ENCODE results near the gene TIMP3. TPM values are rescaled to one million over a fixed set of nuclear protein-coding genes. Genes with fewer than 3 reads are reported as not detected.
A peak's percentile ranks its signal among the peaks of the same experiment; 100 is the strongest.

The TIMP3 gene
- total and polyA plus RNA-seq, 2 donors, result 8.7 to 29.7 TPM

- Histone ChIP-seq H3K27me3 (ENCODE audit: control insufficient read depth in 2 of 2, insufficient read depth in 1 of 2, low read length in 1 of 2) (peaks cover 0 to 2% of the 10 kb centered on the region in 2 donors), H3K4me1 (ENCODE audit: control insufficient read depth in 2 of 2, insufficient read depth in 2 of 2, low read length in 2 of 2) (peaks cover 7 to 24% of the 10 kb centered on the region in 2 donors), H3K4me3 (ENCODE audit: low read length in 2 of 2) (no peak overlapping the region), H3K36me3 (ENCODE audit: control insufficient read depth in 2 of 2, insufficient read depth in 2 of 2, low read length in 1 of 2) (no peaks in the 10 kb centered on the region), H3K27ac (ENCODE audit: low read depth in 1 of 2, low read length in 1 of 2) (no peak overlapping the region), H3K9me3 (ENCODE audit: control insufficient read depth in 2 of 2, insufficient read depth in 1 of 2, low read length in 1 of 2) (no peaks in the 10 kb centered on the region)
- 95% methylated on average over 6 of the region's 6 CpGs for WGBS
- DNase-seq (ENCODE audit: low read depth in 6 of 9, low spot score in 9 of 9), result no peak
Measured at GRCh38 chr22:32760396-32760795, 41.1 kb upstream of the TIMP3 start.

- Histone ChIP-seq H3K4me1 (ENCODE audit: control insufficient read depth in 2 of 2, insufficient read depth in 2 of 2, low read length in 2 of 2) (peaks cover 7 to 28% of the 10 kb centered on the region in 2 donors), H3K27me3 (ENCODE audit: control insufficient read depth in 2 of 2, insufficient read depth in 1 of 2, low read length in 1 of 2) (peaks cover 0 to 2% of the 10 kb centered on the region in 2 donors), H3K9me3 (ENCODE audit: control insufficient read depth in 2 of 2, insufficient read depth in 1 of 2, low read length in 1 of 2) (no peaks in the 10 kb centered on the region), H3K27ac (ENCODE audit: low read depth in 1 of 2, low read length in 1 of 2) (no peak overlapping the region), H3K36me3 (ENCODE audit: control insufficient read depth in 2 of 2, insufficient read depth in 2 of 2, low read length in 1 of 2) (no peaks in the 10 kb centered on the region), H3K4me3 (ENCODE audit: low read length in 2 of 2) (no peak overlapping the region)
- 73% methylated on average over 4 of the region's 4 CpGs for WGBS
- DNase-seq (ENCODE audit: low read depth in 6 of 9, low spot score in 9 of 9), result no peak
Measured at GRCh38 chr22:32760815-32761214, 40.7 kb upstream of the TIMP3 start.

- WGBS, result 47% methylated on average over 9 of the region's 9 CpGs
- Histone ChIP-seq H3K36me3 (ENCODE audit: control insufficient read depth in 2 of 2, insufficient read depth in 2 of 2, low read length in 1 of 2) (no peaks in the 10 kb centered on the region), H3K4me1 (ENCODE audit: control insufficient read depth in 2 of 2, insufficient read depth in 2 of 2, low read length in 2 of 2) (peaks cover 7 to 28% of the 10 kb centered on the region in 2 donors), H3K4me3 (ENCODE audit: low read length in 2 of 2) (no peak overlapping the region), H3K9me3 (ENCODE audit: control insufficient read depth in 2 of 2, insufficient read depth in 1 of 2, low read length in 1 of 2) (no peaks in the 10 kb centered on the region), H3K27ac (ENCODE audit: low read depth in 1 of 2, low read length in 1 of 2) (no peak overlapping the region), H3K27me3 (ENCODE audit: control insufficient read depth in 2 of 2, insufficient read depth in 1 of 2, low read length in 1 of 2) (peaks cover 0 to 2% of the 10 kb centered on the region in 2 donors)
- DNase-seq (ENCODE audit: low read depth in 6 of 9, low spot score in 9 of 9), result no peak
Measured at GRCh38 chr22:32761251-32761903, 40.1 kb upstream of the TIMP3 start.

- DNase-seq (ENCODE audit: low read depth in 6 of 9, low spot score in 9 of 9), result peak in 1 of 9 donors; percentile 62
Measured at GRCh38 chr22:32764330-32765131, 37.0 kb upstream of the TIMP3 start.

GRCh38 chr22:32765132-32765618 lies 36.3 kb upstream of the TIMP3 start:
- Histone ChIP-seq H3K36me3 (ENCODE audit: control insufficient read depth in 2 of 2, insufficient read depth in 2 of 2, low read length in 1 of 2) (no peaks in the 10 kb centered on the region), H3K9me3 (ENCODE audit: control insufficient read depth in 2 of 2, insufficient read depth in 1 of 2, low read length in 1 of 2) (no peaks in the 10 kb centered on the region), H3K4me3 (ENCODE audit: low read length in 2 of 2) (no peak overlapping the region), H3K27ac (ENCODE audit: low read depth in 1 of 2, low read length in 1 of 2) (peak overlapping the region in 1 of 2 donors; percentile 60), H3K4me1 (ENCODE audit: control insufficient read depth in 2 of 2, insufficient read depth in 2 of 2, low read length in 2 of 2) (peaks cover 7 to 28% of the 10 kb centered on the region in 2 donors), H3K27me3 (ENCODE audit: control insufficient read depth in 2 of 2, insufficient read depth in 1 of 2, low read length in 1 of 2) (peaks cover 0 to 2% of the 10 kb centered on the region in 2 donors)
- WGBS, result 62% methylated on average over 12 of the region's 12 CpGs
- no peak for DNase-seq (ENCODE audit: low read depth in 6 of 9, low spot score in 9 of 9)

More at GRCh38 chr22:32764330-32765131, 37.0 kb upstream of the TIMP3 start:
- 79% methylated on average over 16 of the region's 16 CpGs for WGBS
- peaks cover 7 to 28% of the 10 kb centered on the region in 2 donors for H3K4me1 ChIP-seq (ENCODE audit: control insufficient read depth in 2 of 2, insufficient read depth in 2 of 2, low read length in 2 of 2)
- no peaks in the 10 kb centered on the region for H3K36me3 ChIP-seq (ENCODE audit: control insufficient read depth in 2 of 2, insufficient read depth in 2 of 2, low read length in 1 of 2)
- no peaks in the 10 kb centered on the region for H3K9me3 ChIP-seq (ENCODE audit: control insufficient read depth in 2 of 2, insufficient read depth in 1 of 2, low read length in 1 of 2)
- H3K27me3 ChIP-seq (ENCODE audit: control insufficient read depth in 2 of 2, insufficient read depth in 1 of 2, low read length in 1 of 2), result peaks cover 0 to 2% of the 10 kb centered on the region in 2 donors
- no peak overlapping the region for H3K4me3 ChIP-seq (ENCODE audit: low read length in 2 of 2)
- H3K27ac ChIP-seq (ENCODE audit: low read depth in 1 of 2, low read length in 1 of 2), result peak overlapping the region in 1 of 2 donors; percentile 60

- H3K4me1 ChIP-seq (ENCODE audit: control insufficient read depth in 2 of 2, insufficient read depth in 2 of 2, low read length in 2 of 2), result peaks cover 12 to 30% of the 10 kb centered on the region in 2 donors
- 16% methylated on average over 4 of the region's 4 CpGs for WGBS
- H3K9me3 ChIP-seq (ENCODE audit: control insufficient read depth in 2 of 2, insufficient read depth in 1 of 2, low read length in 1 of 2), result no peaks in the 10 kb centered on the region
- H3K36me3 ChIP-seq (ENCODE audit: control insufficient read depth in 2 of 2, insufficient read depth in 2 of 2, low read length in 1 of 2), result no peaks in the 10 kb centered on the region
- no peaks in the 10 kb centered on the region for H3K27me3 ChIP-seq (ENCODE audit: control insufficient read depth in 2 of 2, insufficient read depth in 1 of 2, low read length in 1 of 2)
- no peak overlapping the region for H3K27ac ChIP-seq (ENCODE audit: low read depth in 1 of 2, low read length in 1 of 2)
- H3K4me3 ChIP-seq (ENCODE audit: low read length in 2 of 2), result no peak overlapping the region
- peak in 7 of 9 donors; percentile 38 to 83 (median 50) for DNase-seq (ENCODE audit: low read depth in 6 of 9, low spot score in 9 of 9)
Measured at GRCh38 chr22:32771756-32772155, 29.7 kb upstream of the TIMP3 start.

GRCh38 chr22:32775957-32776356 lies 25.5 kb upstream of the TIMP3 start:
- no peaks in the 10 kb centered on the region for H3K9me3 ChIP-seq (ENCODE audit: control insufficient read depth in 2 of 2, insufficient read depth in 1 of 2, low read length in 1 of 2)
- H3K36me3 ChIP-seq (ENCODE audit: control insufficient read depth in 2 of 2, insufficient read depth in 2 of 2, low read length in 1 of 2), result no peaks in the 10 kb centered on the region
- no peak overlapping the region for H3K4me3 ChIP-seq (ENCODE audit: low read length in 2 of 2)
- no peak overlapping the region for H3K27ac ChIP-seq (ENCODE audit: low read depth in 1 of 2, low read length in 1 of 2)
- peaks cover 12 to 42% of the 10 kb centered on the region in 2 donors for H3K4me1 ChIP-seq (ENCODE audit: control insufficient read depth in 2 of 2, insufficient read depth in 2 of 2, low read length in 2 of 2)
- WGBS, result 86% methylated on average over 6 of the region's 6 CpGs
- no peaks in the 10 kb centered on the region for H3K27me3 ChIP-seq (ENCODE audit: control insufficient read depth in 2 of 2, insufficient read depth in 1 of 2, low read length in 1 of 2)
- no peak for DNase-seq (ENCODE audit: low read depth in 6 of 9, low spot score in 9 of 9)

- peak overlapping the region in 1 of 2 donors; percentile 42 for H3K27ac ChIP-seq (ENCODE audit: low read depth in 1 of 2, low read length in 1 of 2)
- WGBS, result 75% methylated on average over 4 of the region's 4 CpGs
- H3K36me3 ChIP-seq (ENCODE audit: control insufficient read depth in 2 of 2, insufficient read depth in 2 of 2, low read length in 1 of 2), result no peaks in the 10 kb centered on the region
- DNase-seq (ENCODE audit: low read depth in 6 of 9, low spot score in 9 of 9), result no peak
- peaks cover 10 to 39% of the 10 kb centered on the region in 2 donors for H3K4me1 ChIP-seq (ENCODE audit: control insufficient read depth in 2 of 2, insufficient read depth in 2 of 2, low read length in 2 of 2)
- no peaks in the 10 kb centered on the region for H3K9me3 ChIP-seq (ENCODE audit: control insufficient read depth in 2 of 2, insufficient read depth in 1 of 2, low read length in 1 of 2)
- H3K4me3 ChIP-seq (ENCODE audit: low read length in 2 of 2), result no peak overlapping the region
- H3K27me3 ChIP-seq (ENCODE audit: control insufficient read depth in 2 of 2, insufficient read depth in 1 of 2, low read length in 1 of 2), result no peaks in the 10 kb centered on the region
Measured at GRCh38 chr22:32776397-32776796, 25.1 kb upstream of the TIMP3 start.

- Histone ChIP-seq H3K36me3 (ENCODE audit: control insufficient read depth in 2 of 2, insufficient read depth in 2 of 2, low read length in 1 of 2) (no peaks in the 10 kb centered on the region), H3K9me3 (ENCODE audit: control insufficient read depth in 2 of 2, insufficient read depth in 1 of 2, low read length in 1 of 2) (no peaks in the 10 kb centered on the region), H3K4me3 (ENCODE audit: low read length in 2 of 2) (no peak overlapping the region), H3K27ac (ENCODE audit: low read depth in 1 of 2, low read length in 1 of 2) (peak overlapping the region in 1 of 2 donors; percentile 42), H3K27me3 (ENCODE audit: control insufficient read depth in 2 of 2, insufficient read depth in 1 of 2, low read length in 1 of 2) (no peaks in the 10 kb centered on the region), H3K4me1 (ENCODE audit: control insufficient read depth in 2 of 2, insufficient read depth in 2 of 2, low read length in 2 of 2) (peaks cover 6 to 35% of the 10 kb centered on the region in 2 donors)
- DNase-seq (ENCODE audit: low read depth in 6 of 9, low spot score in 9 of 9), result peak in 3 of 9 donors; percentile 26 to 62 (median 36)
- WGBS, result 41% methylated on average over 7 of the region's 7 CpGs
Measured at GRCh38 chr22:32776802-32777201, 24.7 kb upstream of the TIMP3 start.

Data from thymus (tissue), 11 donors.